LNCaP clone FGC (cell line): Measurements from ENCODE around the gene COA6.

Source experiments
- DNase-seq: peaks from one replicate; pipeline ENCODE4 v3.0.0-alpha.2; 2011; ENCODE audit warnings: low read depth
- H3K4me3 ChIP-seq: 2 replicates; pipeline ENCODE4 v1.5.1; 2011; ENCODE audit warnings: mild to moderate bottlenecking, low read depth, low read length, control low read depth
- TF ChIP-seq, protein P1 (sequence below): IDR thresholded peaks from 2 replicates; pipeline ENCODE4 v1.5.1; 2012; ENCODE audit warnings: mild to moderate bottlenecking; ENCODE audit not compliant: control insufficient read depth, insufficient read depth; ENCODE audit errors: extremely low read depth

The COA6 gene

GRCh38 chr1:234373064-234373958, at the start of gene COA6:
Gene COA6 (plus strand): TSS chr1:234373456. CDS start chr1:234373467, 11 bp downstream.
- H3K4me3 ChIP-seq = peak within 1 kb of the TSS; percentile 81
- DNase-seq = peak; percentile 92
- TF ChIP-seq, protein P1, sequence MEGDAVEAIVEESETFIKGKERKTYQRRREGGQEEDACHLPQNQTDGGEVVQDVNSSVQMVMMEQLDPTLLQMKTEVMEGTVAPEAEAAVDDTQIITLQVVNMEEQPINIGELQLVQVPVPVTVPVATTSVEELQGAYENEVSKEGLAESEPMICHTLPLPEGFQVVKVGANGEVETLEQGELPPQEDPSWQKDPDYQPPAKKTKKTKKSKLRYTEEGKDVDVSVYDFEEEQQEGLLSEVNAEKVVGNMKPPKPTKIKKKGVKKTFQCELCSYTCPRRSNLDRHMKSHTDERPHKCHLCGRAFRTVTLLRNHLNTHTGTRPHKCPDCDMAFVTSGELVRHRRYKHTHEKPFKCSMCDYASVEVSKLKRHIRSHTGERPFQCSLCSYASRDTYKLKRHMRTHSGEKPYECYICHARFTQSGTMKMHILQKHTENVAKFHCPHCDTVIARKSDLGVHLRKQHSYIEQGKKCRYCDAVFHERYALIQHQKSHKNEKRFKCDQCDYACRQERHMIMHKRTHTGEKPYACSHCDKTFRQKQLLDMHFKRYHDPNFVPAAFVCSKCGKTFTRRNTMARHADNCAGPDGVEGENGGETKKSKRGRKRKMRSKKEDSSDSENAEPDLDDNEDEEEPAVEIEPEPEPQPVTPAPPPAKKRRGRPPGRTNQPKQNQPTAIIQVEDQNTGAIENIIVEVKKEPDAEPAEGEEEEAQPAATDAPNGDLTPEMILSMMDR = no peak

- no peak for DNase-seq
- no peak overlapping the region for H3K4me3 ChIP-seq
- TF ChIP-seq, protein P1 = no peak
Measured at GRCh38 chr1:234324821-234325220, 48.4 kb upstream of the COA6 start.

GRCh38 chr1:234325878-234326496, 47.3 kb upstream of the COA6 start:
- peak overlapping the region; percentile 44 for H3K4me3 ChIP-seq
- TF ChIP-seq, protein P1 = no peak
- no peak for DNase-seq

GRCh38 chr1:234326497-234327366, 46.5 kb upstream of the COA6 start:
- H3K4me3 ChIP-seq = peak overlapping the region; percentile 44
- no peak for DNase-seq
- TF ChIP-seq, protein P1 = peak; percentile 78

- TF ChIP-seq, protein P1 = no peak
- H3K4me3 ChIP-seq = no peak overlapping the region
- no peak for DNase-seq
Measured at GRCh38 chr1:234327577-234328164, 45.6 kb upstream of the COA6 start.

DNA sequence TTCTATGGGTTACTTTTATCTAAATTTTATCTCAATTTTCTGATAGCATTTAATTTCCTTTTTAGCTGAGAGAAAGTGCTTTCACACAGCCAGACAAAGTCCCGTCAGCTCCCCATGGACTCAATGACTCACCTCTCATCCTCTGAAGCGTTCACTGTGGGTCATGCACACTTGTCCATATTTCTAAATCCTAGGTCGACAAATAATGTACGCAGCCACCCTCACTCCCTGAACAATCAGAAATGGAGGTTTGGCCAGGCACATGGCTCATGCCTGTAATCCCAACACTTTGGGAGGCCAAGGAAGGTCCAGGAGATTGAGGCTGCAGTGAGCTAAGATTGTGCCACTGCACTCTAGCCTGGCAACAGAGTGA, 42.4 kb upstream of the COA6 start:
- H3K4me3 ChIP-seq = no peak overlapping the region
- no peak for DNase-seq
- TF ChIP-seq, protein P1 = no peak
